Measurements from ENCODE around the gene TIAM2.
A peak's percentile ranks its signal among the peaks of the same experiment; 100 is the strongest.
"Not testable (repeated sequence)": the region's sequence is repeated elsewhere in the genome, so short reads cannot be mapped to it uniquely, and the experiment has no call there.

The TIAM2 gene

GRCh38 chr6:155174576-155175211 lies 179.6 kb downstream of the TIAM2 start:
- Histone ChIP-seq H3K27me3 (ENCODE audit: insufficient read depth, poor library complexity, severe bottlenecking) (no peaks in the 10 kb centered on the region), H3K36me3 (ENCODE audit: low read depth) (no peaks in the 10 kb centered on the region), H3K4me3 (ENCODE audit: severe bottlenecking) (no peak overlapping the region), H3K9me3 (ENCODE audit: severe bottlenecking) (no peaks in the 10 kb centered on the region), H3K27ac (ENCODE audit: poor library complexity, severe bottlenecking) (no peak overlapping the region), H3K4me1 (ENCODE audit: insufficient read depth, poor library complexity, severe bottlenecking) (peaks cover 8% of the 10 kb centered on the region)
- peak; percentile 78 for TF ChIP-seq CTCF (IDR thresholded peaks at IDR 0.05; ENCODE audit: poor library complexity, severe bottlenecking)
- no peak for DNase-seq (ENCODE audit: low spot score)
- ATAC-seq (ENCODE audit: low read depth) = peak; percentile 75

- DNase-seq (ENCODE audit: low spot score) (no peak), ATAC-seq (ENCODE audit: low read depth) (peak; percentile 50; the same call in 2 of the 3 replicates)
- Histone ChIP-seq H3K27ac (ENCODE audit: poor library complexity, severe bottlenecking) (no peak overlapping the region), H3K9me3 (ENCODE audit: severe bottlenecking) (no peaks in the 10 kb centered on the region), H3K4me3 (ENCODE audit: severe bottlenecking) (no peak overlapping the region), H3K27me3 (ENCODE audit: insufficient read depth, poor library complexity, severe bottlenecking) (no peaks in the 10 kb centered on the region), H3K4me1 (ENCODE audit: insufficient read depth, poor library complexity, severe bottlenecking) (no peaks in the 10 kb centered on the region), H3K36me3 (ENCODE audit: low read depth) (no peaks in the 10 kb centered on the region)
- TF ChIP-seq CTCF (IDR thresholded peaks at IDR 0.05; ENCODE audit: poor library complexity, severe bottlenecking) = peak; percentile 85
Measured at GRCh38 chr6:155177363-155177961, 182.3 kb downstream of the TIAM2 start.

GRCh38 chr6:155181498-155181897 lies 186.4 kb downstream of the TIAM2 start:
- DNase-seq (ENCODE audit: low spot score) (no peak), ATAC-seq (ENCODE audit: low read depth) (no peak)
- Histone ChIP-seq H3K4me3 (ENCODE audit: severe bottlenecking) (no peak overlapping the region), H3K27me3 (ENCODE audit: insufficient read depth, poor library complexity, severe bottlenecking) (no peaks in the 10 kb centered on the region), H3K4me1 (ENCODE audit: insufficient read depth, poor library complexity, severe bottlenecking) (peaks cover 9% of the 10 kb centered on the region), H3K36me3 (ENCODE audit: low read depth) (no peaks in the 10 kb centered on the region), H3K27ac (ENCODE audit: poor library complexity, severe bottlenecking) (no peak overlapping the region), H3K9me3 (ENCODE audit: severe bottlenecking) (no peaks in the 10 kb centered on the region)
- TF ChIP-seq CTCF (IDR thresholded peaks at IDR 0.05; ENCODE audit: poor library complexity, severe bottlenecking) = no peak

GRCh38 chr6:155182103-155182502 lies 187.0 kb downstream of the TIAM2 start:
- Histone ChIP-seq H3K27ac (ENCODE audit: poor library complexity, severe bottlenecking) (no peak overlapping the region), H3K4me3 (ENCODE audit: severe bottlenecking) (no peak overlapping the region), H3K36me3 (ENCODE audit: low read depth) (no peaks in the 10 kb centered on the region), H3K9me3 (ENCODE audit: severe bottlenecking) (no peaks in the 10 kb centered on the region), H3K27me3 (ENCODE audit: insufficient read depth, poor library complexity, severe bottlenecking) (no peaks in the 10 kb centered on the region), H3K4me1 (ENCODE audit: insufficient read depth, poor library complexity, severe bottlenecking) (peaks cover 15% of the 10 kb centered on the region)
- ATAC-seq (ENCODE audit: low read depth) = no peak
- DNase-seq (ENCODE audit: low spot score) = no peak
- TF ChIP-seq CTCF (IDR thresholded peaks at IDR 0.05; ENCODE audit: poor library complexity, severe bottlenecking) = no peak

- Histone ChIP-seq H3K27ac (ENCODE audit: poor library complexity, severe bottlenecking) (no peak overlapping the region), H3K27me3 (ENCODE audit: insufficient read depth, poor library complexity, severe bottlenecking) (no peaks in the 10 kb centered on the region), H3K4me1 (ENCODE audit: insufficient read depth, poor library complexity, severe bottlenecking) (peaks cover 16% of the 10 kb centered on the region), H3K9me3 (ENCODE audit: severe bottlenecking) (no peaks in the 10 kb centered on the region), H3K4me3 (ENCODE audit: severe bottlenecking) (no peak overlapping the region), H3K36me3 (ENCODE audit: low read depth) (no peaks in the 10 kb centered on the region)
- ATAC-seq (ENCODE audit: low read depth) (no peak), DNase-seq (ENCODE audit: low spot score) (no peak)
- TF ChIP-seq CTCF (IDR thresholded peaks at IDR 0.05; ENCODE audit: poor library complexity, severe bottlenecking) = no peak
Measured at GRCh38 chr6:155183095-155183494, 188.0 kb downstream of the TIAM2 start.

GRCh38 chr6:155185041-155185440 lies 189.9 kb downstream of the TIAM2 start:
- not testable (repeated sequence) for DNase-seq (ENCODE audit: low spot score); H3K4me3 ChIP-seq (ENCODE audit: severe bottlenecking); ATAC-seq (ENCODE audit: low read depth); H3K9me3 ChIP-seq (ENCODE audit: severe bottlenecking); H3K27me3 ChIP-seq (ENCODE audit: insufficient read depth, poor library complexity, severe bottlenecking); H3K36me3 ChIP-seq (ENCODE audit: low read depth)
- H3K4me1 ChIP-seq (ENCODE audit: insufficient read depth, poor library complexity, severe bottlenecking) = peaks cover 31% of the 10 kb centered on the region
- peak overlapping the region; percentile 65 for H3K27ac ChIP-seq (ENCODE audit: poor library complexity, severe bottlenecking)
